ENCODE measurements around the gene WNK1.
"Not testable (repeated sequence)": the region's sequence is repeated elsewhere in the genome, so short reads cannot be mapped to it uniquely, and the experiment has no call there.

WNK1 gene

GRCh38 chr12:772056-772697, 19.8 kb downstream of the WNK1 start:
- no peak for DNase-seq (ENCODE audit: extremely low spot score)
- POLR2A ChIA-PET, result no interaction called here
- CTCF ChIA-PET, result interaction anchor here (0.9 to 2.6 kb wide), 5 partner anchors 8 to 46 kb away, joined by 3 to 9 read pairs (median 4); no protein-coding TSS in a partner anchor
- no peak for TF ChIP-seq CTCF (IDR thresholded peaks at IDR 0.05; ENCODE audit: control extremely low read depth, extremely low read depth, low read depth, missing control alignments)

GRCh38 chr12:774051-774614, 21.8 kb downstream of the WNK1 start:
- POLR2A ChIA-PET, result no interaction called here
- CTCF ChIA-PET, result interaction anchor here (0.9 to 1.5 kb wide), 3 partner anchors 14 to 23 kb away, joined by 3 to 4 read pairs (median 4); no protein-coding TSS in a partner anchor
- TF ChIP-seq CTCF (IDR thresholded peaks at IDR 0.05; ENCODE audit: control extremely low read depth, extremely low read depth, low read depth, missing control alignments), result no peak
- DNase-seq (ENCODE audit: extremely low spot score), result no peak

- ChIA-PET CTCF (interaction anchor here (0.9 to 3.6 kb wide), 17 partner anchors 8 to 208 kb away, joined by 3 to 20 read pairs (median 5); partner anchors contain the start of gene WNK1), POLR2A (interaction anchor here (0.6 to 1.0 kb wide), 4 partner anchors 11 to 860 kb away, joined by 3 to 14 read pairs (median 4); no protein-coding TSS in a partner anchor)
- not testable (repeated sequence) for DNase-seq (ENCODE audit: extremely low spot score)
Observed at GRCh38 chr12:775973-776771, 23.8 kb downstream of the WNK1 start.

- DNase-seq (ENCODE audit: extremely low spot score), result not testable (repeated sequence)
- POLR2A ChIA-PET, result interaction anchor here (0.7 to 1.0 kb wide), 3 partner anchors 12 to 167 kb away, joined by 3 to 14 read pairs (median 4); no protein-coding TSS in a partner anchor
- CTCF ChIA-PET, result interaction anchor here (0.9 to 3.6 kb wide), 21 partner anchors 9 to 209 kb away, joined by 3 to 20 read pairs (median 5); partner anchors contain the start of gene WNK1
Observed at GRCh38 chr12:776772-777373, 24.5 kb downstream of the WNK1 start.

- DNase-seq (ENCODE audit: extremely low spot score), result no peak
- ChIA-PET POLR2A (interaction anchor here (0.7 kb wide), 1 partner anchor 168 kb away, joined by 4 read pairs; no protein-coding TSS in a partner anchor), CTCF (interaction anchor here (0.9 to 3.6 kb wide), 18 partner anchors 9 to 208 kb away, joined by 3 to 20 read pairs (median 4); partner anchors contain the start of gene WNK1)
Observed at GRCh38 chr12:777550-778047, 25.2 kb downstream of the WNK1 start.

GRCh38 chr12:778615-779014, 26.2 kb downstream of the WNK1 start:
- CTCF ChIA-PET, result interaction anchor here (3.4 kb wide), 1 partner anchor 13 kb away, joined by 12 read pairs; no protein-coding TSS in a partner anchor
- TF ChIP-seq CTCF (IDR thresholded peaks at IDR 0.05; ENCODE audit: control extremely low read depth, extremely low read depth, low read depth, missing control alignments), result no peak
- POLR2A ChIA-PET, result no interaction called here
- DNase-seq (ENCODE audit: extremely low spot score), result no peak

More at GRCh38 chr12:777550-778047, 25.2 kb downstream of the WNK1 start:
- TF ChIP-seq CTCF (IDR thresholded peaks at IDR 0.05; ENCODE audit: control extremely low read depth, extremely low read depth, low read depth, missing control alignments), result no peak
